Neural cell (in vitro differentiated cells): ENCODE results near the gene PXDN.
"Not testable (repeated sequence)": the region's sequence is repeated elsewhere in the genome, so short reads cannot be mapped to it uniquely, and the experiment has no call there.

Experiments
- EP300 ChIP-seq: fragments of 450-650 bp; conservative IDR thresholded peaks from 2 replicates; pipeline ENCODE4 v1.6.1; 2014; ENCODE audit warnings: antibody characterized with exemption, mild to moderate bottlenecking, moderate library complexity; ENCODE audit not compliant: poor library complexity, severe bottlenecking
- EZH2 ChIP-seq: fragments of 200-600, 300-800 bp; shearing (Covaris generic), sonication (generic); IDR thresholded peaks from 2 replicates; pipeline ENCODE4 v1.6.1; 2014; ENCODE audit warnings: antibody characterized with exemption, low read length, borderline replicate concordance, mild to moderate bottlenecking; ENCODE audit not compliant: insufficient read depth, poor library complexity, severe bottlenecking
- RAD21 ChIP-seq: fragments of 450-650 bp; conservative IDR thresholded peaks from 2 replicates; pipeline ENCODE4 v1.6.1; 2014; ENCODE audit warnings: antibody characterized with exemption, mild to moderate bottlenecking, moderate library complexity
- TF ChIP-seq, protein P1 (sequence below): fragments of 450-650 bp; IDR thresholded peaks from 2 replicates; pipeline ENCODE4 v1.5.1; 2014; ENCODE audit warnings: antibody characterized with exemption, mild to moderate bottlenecking, moderate library complexity; ENCODE audit not compliant: poor library complexity, severe bottlenecking
- TF ChIP-seq, protein P2 (sequence below): IDR thresholded peaks from 2 replicates; pipeline ENCODE4 v1.6.1; 2012; ENCODE audit warnings: borderline replicate concordance

DNA sequence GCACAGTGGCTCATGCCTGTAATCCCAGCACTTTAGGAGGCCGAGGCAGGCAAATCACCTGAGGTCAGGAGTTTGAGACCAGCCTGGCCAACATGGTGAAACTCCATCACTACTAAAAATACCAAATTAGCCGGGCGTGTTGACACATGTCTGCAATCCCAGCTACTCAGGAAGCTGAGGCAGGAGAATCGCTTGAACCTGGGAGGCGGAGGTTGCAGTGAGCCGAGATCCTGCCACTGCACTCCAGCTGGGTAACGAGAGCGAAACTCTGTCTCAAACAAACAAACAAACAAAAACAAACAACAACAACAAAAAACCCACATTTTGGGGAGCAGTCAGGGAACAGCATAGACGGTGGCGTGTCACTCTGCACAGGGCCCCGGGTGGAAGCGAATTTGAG lies 12.8 kb upstream of the PXDN start:
- not testable (repeated sequence) for TF ChIP-seq EP300, EZH2, RAD21
- TF ChIP-seq, protein P1, sequence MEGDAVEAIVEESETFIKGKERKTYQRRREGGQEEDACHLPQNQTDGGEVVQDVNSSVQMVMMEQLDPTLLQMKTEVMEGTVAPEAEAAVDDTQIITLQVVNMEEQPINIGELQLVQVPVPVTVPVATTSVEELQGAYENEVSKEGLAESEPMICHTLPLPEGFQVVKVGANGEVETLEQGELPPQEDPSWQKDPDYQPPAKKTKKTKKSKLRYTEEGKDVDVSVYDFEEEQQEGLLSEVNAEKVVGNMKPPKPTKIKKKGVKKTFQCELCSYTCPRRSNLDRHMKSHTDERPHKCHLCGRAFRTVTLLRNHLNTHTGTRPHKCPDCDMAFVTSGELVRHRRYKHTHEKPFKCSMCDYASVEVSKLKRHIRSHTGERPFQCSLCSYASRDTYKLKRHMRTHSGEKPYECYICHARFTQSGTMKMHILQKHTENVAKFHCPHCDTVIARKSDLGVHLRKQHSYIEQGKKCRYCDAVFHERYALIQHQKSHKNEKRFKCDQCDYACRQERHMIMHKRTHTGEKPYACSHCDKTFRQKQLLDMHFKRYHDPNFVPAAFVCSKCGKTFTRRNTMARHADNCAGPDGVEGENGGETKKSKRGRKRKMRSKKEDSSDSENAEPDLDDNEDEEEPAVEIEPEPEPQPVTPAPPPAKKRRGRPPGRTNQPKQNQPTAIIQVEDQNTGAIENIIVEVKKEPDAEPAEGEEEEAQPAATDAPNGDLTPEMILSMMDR, result not testable (repeated sequence)
- TF ChIP-seq, protein P2, sequence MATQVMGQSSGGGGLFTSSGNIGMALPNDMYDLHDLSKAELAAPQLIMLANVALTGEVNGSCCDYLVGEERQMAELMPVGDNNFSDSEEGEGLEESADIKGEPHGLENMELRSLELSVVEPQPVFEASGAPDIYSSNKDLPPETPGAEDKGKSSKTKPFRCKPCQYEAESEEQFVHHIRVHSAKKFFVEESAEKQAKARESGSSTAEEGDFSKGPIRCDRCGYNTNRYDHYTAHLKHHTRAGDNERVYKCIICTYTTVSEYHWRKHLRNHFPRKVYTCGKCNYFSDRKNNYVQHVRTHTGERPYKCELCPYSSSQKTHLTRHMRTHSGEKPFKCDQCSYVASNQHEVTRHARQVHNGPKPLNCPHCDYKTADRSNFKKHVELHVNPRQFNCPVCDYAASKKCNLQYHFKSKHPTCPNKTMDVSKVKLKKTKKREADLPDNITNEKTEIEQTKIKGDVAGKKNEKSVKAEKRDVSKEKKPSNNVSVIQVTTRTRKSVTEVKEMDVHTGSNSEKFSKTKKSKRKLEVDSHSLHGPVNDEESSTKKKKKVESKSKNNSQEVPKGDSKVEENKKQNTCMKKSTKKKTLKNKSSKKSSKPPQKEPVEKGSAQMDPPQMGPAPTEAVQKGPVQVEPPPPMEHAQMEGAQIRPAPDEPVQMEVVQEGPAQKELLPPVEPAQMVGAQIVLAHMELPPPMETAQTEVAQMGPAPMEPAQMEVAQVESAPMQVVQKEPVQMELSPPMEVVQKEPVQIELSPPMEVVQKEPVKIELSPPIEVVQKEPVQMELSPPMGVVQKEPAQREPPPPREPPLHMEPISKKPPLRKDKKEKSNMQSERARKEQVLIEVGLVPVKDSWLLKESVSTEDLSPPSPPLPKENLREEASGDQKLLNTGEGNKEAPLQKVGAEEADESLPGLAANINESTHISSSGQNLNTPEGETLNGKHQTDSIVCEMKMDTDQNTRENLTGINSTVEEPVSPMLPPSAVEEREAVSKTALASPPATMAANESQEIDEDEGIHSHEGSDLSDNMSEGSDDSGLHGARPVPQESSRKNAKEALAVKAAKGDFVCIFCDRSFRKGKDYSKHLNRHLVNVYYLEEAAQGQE, result not testable (repeated sequence)
